Dermis microvascular lymphatic vessel endothelial cell (primary cell): ENCODE data around the gene GREB1L. TPM values are rescaled to one million over a fixed set of nuclear protein-coding genes. Genes with fewer than 3 reads are reported as not detected.
A peak's percentile ranks its signal among the peaks of the same experiment; 100 is the strongest.
"Not testable (repeated sequence)": the region's sequence is repeated elsewhere in the genome, so short reads cannot be mapped to it uniquely, and the experiment has no call there.

Source experiments
- DNase-seq, 2 donors: peaks; one replicate each; pipeline versions ENCODE4 v3.0.0 to v3.0.0-alpha.2; 2010; ENCODE audit warnings: low read depth in 2 of 2
- total RNA-seq: library from RNA; depleted of rRNA; stranded (reverse); fragments of >200 nt; gene quantifications from 2 replicates; pipeline ENCODE4 v1.2.1, GENCODE V29; 2014

GREB1L gene
- 2.8 and 11.3 TPM in 2 replicates for total RNA-seq

GRCh38 chr18:21242141-21242779, at the start of gene GREB1L:
Gene GREB1L, plus strand, starts transcription at chr18:21242232. Its CDS starts 141,287 bp downstream, at chr18:21383519.
- DNase-seq, result peak; percentile 23 to 66

DNA sequence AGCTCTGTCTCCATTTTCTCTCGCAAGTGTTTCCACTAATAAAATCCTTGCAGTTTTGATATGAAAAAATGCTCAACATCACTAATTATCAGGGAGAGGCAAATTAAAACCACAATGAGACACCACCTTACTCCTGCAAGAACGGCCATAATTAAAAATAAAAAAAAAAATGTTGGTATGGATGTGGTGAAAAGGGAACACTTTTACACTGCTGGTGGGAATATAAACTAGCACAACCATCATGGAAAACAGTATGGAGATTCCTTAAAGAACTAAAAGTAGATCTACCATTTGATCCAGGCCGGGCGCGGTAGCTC, 49.8 kb upstream of the GREB1L start:
- no peak for DNase-seq

DNA sequence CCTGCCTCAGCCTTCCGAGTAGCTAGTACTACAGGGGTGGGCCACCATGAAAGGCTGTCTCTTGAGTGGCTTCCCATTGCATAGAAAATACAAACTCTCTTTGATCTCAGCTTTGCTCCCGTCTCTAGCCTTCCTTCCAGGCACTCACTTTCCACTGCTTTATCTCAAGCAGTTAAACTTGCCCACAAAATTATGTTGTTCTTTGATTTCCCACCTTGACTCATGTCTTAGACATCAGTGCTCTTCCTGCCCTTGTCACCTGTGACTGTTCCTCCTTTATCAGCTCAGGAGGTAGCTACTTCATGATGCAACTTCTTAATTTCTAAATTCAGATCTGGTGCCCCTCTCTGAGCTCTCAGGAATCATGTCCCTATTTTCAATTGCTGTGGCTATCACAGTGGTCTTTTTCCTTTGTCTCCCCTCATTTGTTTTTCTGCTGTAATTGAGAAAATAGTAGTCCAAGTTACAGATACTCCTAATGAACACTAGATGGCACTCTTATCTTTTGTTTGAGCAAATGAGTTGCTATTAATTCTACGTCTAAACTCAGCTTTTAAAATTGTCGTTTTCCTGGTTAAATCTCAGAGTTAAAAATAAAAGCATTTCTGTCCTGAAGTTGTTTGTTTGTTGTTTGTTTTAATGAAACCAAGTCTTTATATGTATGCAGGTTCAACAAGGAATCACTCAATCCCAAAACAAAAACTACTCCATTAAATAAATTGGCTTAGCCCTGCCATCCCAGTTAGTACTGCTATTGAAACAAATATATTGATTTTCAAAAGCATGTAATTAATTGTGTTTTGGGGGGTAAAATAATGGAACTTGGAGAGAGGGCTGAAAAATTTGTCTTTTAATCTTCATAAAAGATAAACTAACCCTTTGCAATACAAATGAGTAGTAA, 46.9 kb upstream of the GREB1L start:
- peak; percentile 34 to 55 for DNase-seq

- no peak for DNase-seq
Observed at GRCh38 chr18:21196426-21196825, 45.6 kb upstream of the GREB1L start.

GRCh38 chr18:21203126-21203525, 38.9 kb upstream of the GREB1L start:
- DNase-seq, result no peak

DNA sequence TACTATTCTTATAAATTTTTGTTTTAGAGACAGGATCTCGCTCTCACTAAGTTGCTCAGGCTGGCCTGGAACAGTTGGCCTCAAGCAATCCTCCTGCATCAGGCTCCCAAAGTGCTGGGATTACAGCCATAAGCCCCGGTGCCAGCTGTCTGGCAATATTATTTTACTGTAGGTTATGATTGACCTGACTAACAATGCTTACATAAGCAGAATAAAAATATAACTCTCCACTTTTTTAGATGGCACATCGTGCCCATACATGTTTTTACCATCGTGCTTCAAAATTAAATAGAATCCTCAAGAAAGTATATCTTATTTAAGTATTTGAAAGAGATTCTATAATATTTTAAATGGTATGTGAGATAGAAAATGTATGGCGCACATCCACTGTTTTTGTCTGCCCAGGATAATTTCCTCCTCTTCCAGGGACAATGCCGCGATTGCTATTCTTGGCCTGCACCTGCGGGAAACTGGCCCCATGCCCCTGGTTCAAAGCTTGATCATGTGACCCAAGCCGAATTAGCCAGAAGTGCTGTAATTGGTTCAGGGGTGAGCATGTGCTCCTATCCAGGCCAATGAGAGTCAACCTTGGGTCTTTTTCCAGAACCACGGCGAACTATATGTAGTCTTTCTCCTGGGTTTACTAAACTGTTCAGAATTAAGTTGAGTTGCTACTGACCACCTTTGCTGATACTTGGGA, 38.3 kb upstream of the GREB1L start:
- DNase-seq, result peak; percentile 5 to 16

GRCh38 chr18:21205695-21206094, 36.3 kb upstream of the GREB1L start:
- no peak for DNase-seq

- no peak for DNase-seq
Observed at GRCh38 chr18:21210278-21210677, 31.8 kb upstream of the GREB1L start.

GRCh38 chr18:21210784-21211183, 31.2 kb upstream of the GREB1L start:
- DNase-seq, result no peak

- DNase-seq, result not testable (repeated sequence)
Observed at GRCh38 chr18:21214409-21214808, 27.6 kb upstream of the GREB1L start.

GRCh38 chr18:21215490-21215889, 26.5 kb upstream of the GREB1L start:
- DNase-seq, result no peak

- DNase-seq, result no peak
Observed at GRCh38 chr18:21218862-21219261, 23.2 kb upstream of the GREB1L start.

- DNase-seq, result no peak
Observed at GRCh38 chr18:21230436-21230835, 11.6 kb upstream of the GREB1L start.

- DNase-seq, result peak in 1 of 2 donors; percentile 12
Observed at GRCh38 chr18:21241301-21242048, 557 bp upstream of the GREB1L start.

- peak in 1 of 2 donors; percentile 10 for DNase-seq
Observed at GRCh38 chr18:21242780-21243401, 859 bp downstream of the GREB1L start.

DNA sequence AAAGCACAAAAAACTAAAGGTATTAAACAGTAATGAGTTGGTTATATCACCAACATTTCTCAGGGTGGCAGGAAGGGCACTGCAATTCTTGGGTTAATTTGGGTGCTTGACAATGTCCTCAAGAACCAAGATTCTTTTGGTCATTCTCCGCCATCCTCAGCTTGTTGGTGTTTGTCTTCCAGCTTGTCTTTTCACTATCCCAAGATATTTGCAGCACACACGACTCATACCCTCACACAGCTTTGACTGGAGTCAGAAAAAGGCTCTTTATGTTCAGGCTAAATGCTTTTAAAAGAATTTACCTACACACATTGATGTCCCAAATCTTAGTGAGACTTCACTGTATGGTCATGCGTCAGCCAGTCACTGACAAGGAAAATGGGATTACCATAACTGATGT, 12.5 kb downstream of the GREB1L start:
- DNase-seq, result no peak

GRCh38 chr18:21255211-21255610, 13.2 kb downstream of the GREB1L start:
- DNase-seq, result peak in 1 of 2 donors; percentile 54

GRCh38 chr18:21257386-21257785, 15.4 kb downstream of the GREB1L start:
- DNase-seq, result no peak

GRCh38 chr18:21260621-21261020, 18.6 kb downstream of the GREB1L start:
- DNase-seq, result no peak

GRCh38 chr18:21261352-21261751, 19.3 kb downstream of the GREB1L start:
- no peak for DNase-seq

DNA sequence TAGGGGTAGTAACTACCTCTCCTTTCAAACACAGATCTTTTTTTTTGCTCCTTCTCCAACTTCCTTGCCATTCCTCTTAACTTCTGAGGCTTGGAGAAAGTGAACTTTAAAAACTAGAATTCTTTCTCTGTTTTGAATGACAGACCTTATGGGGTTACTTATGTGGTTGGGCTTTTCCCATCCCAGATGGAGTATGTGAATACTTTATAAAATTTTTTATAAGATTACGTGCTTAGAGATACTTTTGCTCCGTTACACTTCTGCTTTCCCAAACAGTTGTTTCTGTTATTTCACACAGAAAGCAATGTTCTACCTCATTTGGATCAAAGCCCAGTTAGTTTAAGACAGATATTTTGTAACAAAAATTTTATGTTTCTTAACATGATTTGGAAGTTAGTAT, 20.2 kb downstream of the GREB1L start:
- DNase-seq, result no peak
